ENCODE results near the gene NPY.

Gene NPY

DNA sequence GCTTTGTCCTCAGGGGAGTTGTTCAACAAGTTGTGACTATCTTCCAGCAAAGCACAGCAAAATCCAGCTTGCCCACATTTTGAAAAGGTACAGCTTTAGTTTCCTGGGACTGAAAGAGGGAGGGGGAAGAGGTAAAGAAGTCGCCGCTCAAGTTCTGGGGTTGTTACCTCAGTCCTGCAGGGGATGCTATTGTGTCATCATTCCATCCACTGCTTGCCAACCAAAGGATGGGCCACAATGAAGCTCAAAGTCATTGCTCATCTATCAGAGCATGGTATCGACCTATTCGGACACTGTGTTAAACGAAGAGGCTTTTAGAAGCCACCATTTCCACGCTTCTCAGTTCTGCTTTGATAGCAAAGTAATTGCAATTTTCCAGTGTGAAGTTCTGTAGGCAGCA, 34.3 kb downstream of the NPY start:
- no peak for DNase-seq

- DNase-seq = no peak
Measured at GRCh38 chr7:24319209-24319608, 35.2 kb downstream of the NPY start.

- no peak for DNase-seq
Measured at GRCh38 chr7:24323961-24324480, 40.0 kb downstream of the NPY start.

DNA sequence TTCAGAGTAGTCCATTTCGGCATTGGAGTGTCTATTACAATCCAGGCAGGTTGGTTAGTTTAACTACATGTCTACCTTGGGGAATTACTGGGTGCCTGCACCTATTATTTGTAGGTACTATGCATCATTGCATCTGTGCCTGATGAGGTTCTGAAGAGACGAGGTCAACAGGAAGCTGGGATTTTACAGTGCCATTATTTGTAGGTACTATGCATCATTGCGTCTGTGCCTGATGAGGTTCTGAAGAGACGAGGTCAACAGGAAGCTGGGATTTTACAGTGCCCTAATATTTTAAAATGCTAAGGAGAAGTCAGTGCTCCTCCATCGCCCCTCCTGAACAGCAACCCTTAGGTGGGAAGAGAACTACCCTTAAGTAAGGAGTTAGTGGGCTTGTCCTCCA, 41.7 kb downstream of the NPY start:
- DNase-seq = no peak

GRCh38 chr7:24328050-24328449, 44.1 kb downstream of the NPY start:
- no peak for DNase-seq

DNA sequence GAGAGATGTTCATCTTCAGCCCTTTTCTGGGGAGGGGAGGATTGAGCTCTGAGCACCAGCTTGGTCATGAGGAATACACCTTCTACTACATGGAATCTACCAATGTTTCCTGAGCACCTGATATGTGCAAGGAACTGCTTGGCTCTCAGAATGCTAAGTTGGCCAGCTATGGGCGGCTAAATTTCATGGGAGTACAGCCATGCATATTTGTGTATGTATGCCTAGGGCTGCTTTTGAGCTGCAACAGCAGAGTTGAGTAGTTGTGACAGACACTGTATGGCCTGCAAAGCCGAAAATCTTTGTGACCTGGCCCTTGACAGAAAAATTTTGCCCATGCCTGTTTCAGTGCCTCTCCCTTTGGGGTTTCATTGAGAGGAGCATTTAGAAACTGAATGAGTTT, 44.9 kb downstream of the NPY start:
- DNase-seq = no peak

- DNase-seq = no peak
Measured at GRCh38 chr7:24334012-24334411, 50.0 kb downstream of the NPY start.

DNA sequence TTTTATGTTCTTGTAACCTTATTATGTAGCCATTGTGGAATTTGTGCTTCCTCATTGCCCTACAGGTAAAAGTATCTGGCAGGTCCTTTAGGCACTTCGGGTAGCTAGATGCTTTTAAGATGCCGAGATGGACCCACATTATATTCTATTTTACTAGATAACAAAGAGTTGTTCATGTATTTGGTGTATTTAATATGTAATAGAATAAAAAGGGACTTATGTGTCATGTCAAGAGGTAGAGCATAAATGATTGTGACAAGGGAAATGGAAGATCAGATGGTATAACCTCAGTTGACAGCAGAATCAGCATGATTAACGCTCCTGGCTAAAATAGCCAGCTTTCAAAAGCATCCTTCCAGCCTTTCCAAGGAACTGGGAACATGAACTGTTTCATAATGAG, 50.6 kb downstream of the NPY start:
- DNase-seq = no peak

- no peak for DNase-seq
Measured at GRCh38 chr7:24336461-24336860, 52.5 kb downstream of the NPY start.

- DNase-seq = no peak
Measured at GRCh38 chr7:24337180-24337579, 53.2 kb downstream of the NPY start.

GRCh38 chr7:24339575-24339974, 55.6 kb downstream of the NPY start:
- no peak for DNase-seq

DNA sequence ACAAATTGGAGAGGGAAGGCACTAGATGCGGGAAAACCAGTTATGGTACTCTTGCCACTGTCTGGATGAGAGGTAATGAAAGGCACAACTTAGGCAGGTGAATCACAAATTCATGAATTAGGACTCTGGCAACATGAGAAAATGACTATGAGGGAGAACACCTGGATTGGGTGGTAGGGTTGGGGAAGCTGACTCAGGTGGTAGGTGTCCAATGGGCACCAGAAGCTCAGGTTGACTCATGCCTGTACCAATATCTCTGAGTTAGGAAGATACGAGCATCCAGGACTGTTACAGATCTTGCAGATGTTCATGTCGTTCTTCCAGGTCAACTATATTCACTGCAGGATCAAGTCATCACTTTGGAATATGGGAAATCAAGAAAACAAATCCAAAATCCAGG, 56.7 kb downstream of the NPY start:
- no peak for DNase-seq

Data from midbrain (tissue), 1 donor.